Central memory CD8-positive, alpha-beta T cell (primary cell): ENCODE results near the gene IAPP.

Experiments
- ATAC-seq: fragments of 150-1000 bp; cut with Tn5 transposase; replicated peaks from 2 replicates; pipeline ENCODE4 v1.10.0; 2022; ENCODE audit warnings: mild to moderate bottlenecking, moderate FRiP score, moderate number of reproducible peaks; ENCODE audit not compliant: poor library complexity, severe bottlenecking; ENCODE audit errors: extremely low read depth
- DNase-seq, 2 donors: peaks; one replicate each; pipeline ENCODE4 v3.0.0; 2021; ENCODE audit warnings: low spot score in 2 of 2
- H3K27ac Mint-ChIP-seq: one replicate; pipeline ENCODE4 v1.8.0; 2022; ENCODE audit warnings: low read depth, mild to moderate bottlenecking, moderate library complexity, mixed read lengths
- H3K27me3 Mint-ChIP-seq: one replicate; pipeline ENCODE4 v1.8.0; 2022; ENCODE audit warnings: mixed read lengths
- H3K36me3 Mint-ChIP-seq: one replicate; pipeline ENCODE4 v1.8.0; 2022; ENCODE audit warnings: mild to moderate bottlenecking, moderate library complexity, mixed read lengths; ENCODE audit not compliant: insufficient read depth
- H3K4me1 Mint-ChIP-seq: one replicate; pipeline ENCODE4 v1.8.0; 2022; ENCODE audit warnings: mixed read lengths
- H3K4me3 Mint-ChIP-seq: one replicate; pipeline ENCODE4 v1.8.0; 2022; ENCODE audit warnings: mild to moderate bottlenecking, moderate library complexity, mixed read lengths
- H3K9me3 Mint-ChIP-seq: one replicate; pipeline ENCODE4 v1.8.0; 2022; ENCODE audit warnings: mixed read lengths

IAPP gene

GRCh38 chr12:21372602-21373001 is at the start of gene IAPP:
Gene IAPP (plus strand): TSS chr12:21372902. CDS start chr12:21373352, 450 bp downstream.
- DNase-seq (no peak), ATAC-seq (no peak)
- Mint-ChIP-seq H3K27me3 (peaks cover 6% of the 10 kb centered on the region), H3K36me3 (no peaks in the 10 kb centered on the region), H3K4me3 (no peak within 1 kb of the TSS), H3K4me1 (peaks cover 6% of the 10 kb centered on the region), H3K9me3 (no peaks in the 10 kb centered on the region), H3K27ac (no peak within 1 kb of the TSS)

GRCh38 chr12:21323736-21324135 is 49.0 kb upstream of the IAPP start:
- Mint-ChIP-seq H3K27ac (no peak overlapping the region), H3K9me3 (peaks cover 6% of the 10 kb centered on the region), H3K4me3 (no peak overlapping the region), H3K36me3 (peaks cover 1% of the 10 kb centered on the region), H3K27me3 (no peaks in the 10 kb centered on the region), H3K4me1 (no peaks in the 10 kb centered on the region)
- no peak for ATAC-seq
- no peak for DNase-seq

- Mint-ChIP-seq H3K9me3 (peaks cover 6% of the 10 kb centered on the region), H3K4me1 (no peaks in the 10 kb centered on the region), H3K27me3 (no peaks in the 10 kb centered on the region), H3K36me3 (peaks cover 1% of the 10 kb centered on the region), H3K4me3 (no peak overlapping the region), H3K27ac (no peak overlapping the region)
- ATAC-seq (no peak), DNase-seq (no peak)
These were observed 48.2 kb upstream of the IAPP start for GRCh38 chr12:21324551-21324950.

- no peak for DNase-seq
- peaks cover 6% of the 10 kb centered on the region for H3K9me3 Mint-ChIP-seq
- no peaks in the 10 kb centered on the region for H3K27me3 Mint-ChIP-seq
These were observed 44.1 kb upstream of the IAPP start for GRCh38 chr12:21328578-21328977.

GRCh38 chr12:21330682-21331253 is 41.9 kb upstream of the IAPP start:
- H3K9me3 Mint-ChIP-seq, result peaks cover 6% of the 10 kb centered on the region
- ATAC-seq (no peak), DNase-seq (no peak)
- H3K27ac Mint-ChIP-seq, result no peak overlapping the region
- H3K27me3 Mint-ChIP-seq, result no peaks in the 10 kb centered on the region
- no peaks in the 10 kb centered on the region for H3K4me1 Mint-ChIP-seq
- peaks cover 1% of the 10 kb centered on the region for H3K36me3 Mint-ChIP-seq
- H3K4me3 Mint-ChIP-seq, result no peak overlapping the region

More at GRCh38 chr12:21328578-21328977, 44.1 kb upstream of the IAPP start:
- no peak overlapping the region for H3K4me3 Mint-ChIP-seq
- ATAC-seq, result no peak
- H3K27ac Mint-ChIP-seq, result no peak overlapping the region
- H3K4me1 Mint-ChIP-seq, result no peaks in the 10 kb centered on the region
- H3K36me3 Mint-ChIP-seq, result peaks cover 1% of the 10 kb centered on the region

GRCh38 chr12:21334771-21335325 is 37.9 kb upstream of the IAPP start, which contains the start of gene SLCO1A2:
Gene SLCO1A2 (minus strand): TSS chr12:21334917. CDS start chr12:21334647, 270 bp downstream.
- H3K36me3 Mint-ChIP-seq, result no peaks in the 10 kb centered on the region
- no peak within 1 kb of the TSS for H3K4me3 Mint-ChIP-seq
- H3K27ac Mint-ChIP-seq, result no peak within 1 kb of the TSS
- H3K4me1 Mint-ChIP-seq, result no peaks in the 10 kb centered on the region
- peaks cover 18% of the 10 kb centered on the region for H3K27me3 Mint-ChIP-seq
- no peaks in the 10 kb centered on the region for H3K9me3 Mint-ChIP-seq
- DNase-seq (no peak), ATAC-seq (no peak)

- no peaks in the 10 kb centered on the region for H3K9me3 Mint-ChIP-seq
- no peaks in the 10 kb centered on the region for H3K36me3 Mint-ChIP-seq
- no peaks in the 10 kb centered on the region for H3K4me1 Mint-ChIP-seq
- no peak overlapping the region for H3K27ac Mint-ChIP-seq
- H3K27me3 Mint-ChIP-seq, result peaks cover 26% of the 10 kb centered on the region
- ATAC-seq, result no peak
- DNase-seq, result no peak
- H3K4me3 Mint-ChIP-seq, result no peak overlapping the region
These were observed 36.0 kb upstream of the IAPP start for GRCh38 chr12:21336656-21337055.

GRCh38 chr12:21337453-21337852 is 35.2 kb upstream of the IAPP start:
- ATAC-seq, result no peak
- H3K36me3 Mint-ChIP-seq, result no peaks in the 10 kb centered on the region
- no peak overlapping the region for H3K27ac Mint-ChIP-seq
- peaks cover 26% of the 10 kb centered on the region for H3K27me3 Mint-ChIP-seq
- no peak for DNase-seq
- no peak overlapping the region for H3K4me3 Mint-ChIP-seq
- H3K9me3 Mint-ChIP-seq, result no peaks in the 10 kb centered on the region
- no peaks in the 10 kb centered on the region for H3K4me1 Mint-ChIP-seq

- peaks cover 26% of the 10 kb centered on the region for H3K27me3 Mint-ChIP-seq
- DNase-seq, result no peak
- H3K4me3 Mint-ChIP-seq, result no peak overlapping the region
- no peaks in the 10 kb centered on the region for H3K9me3 Mint-ChIP-seq
- H3K36me3 Mint-ChIP-seq, result no peaks in the 10 kb centered on the region
- no peaks in the 10 kb centered on the region for H3K4me1 Mint-ChIP-seq
- no peak overlapping the region for H3K27ac Mint-ChIP-seq
- ATAC-seq, result no peak
These were observed 34.5 kb upstream of the IAPP start for GRCh38 chr12:21337959-21338744.

- H3K36me3 Mint-ChIP-seq, result no peaks in the 10 kb centered on the region
- no peaks in the 10 kb centered on the region for H3K9me3 Mint-ChIP-seq
- no peaks in the 10 kb centered on the region for H3K4me1 Mint-ChIP-seq
- peaks cover 26% of the 10 kb centered on the region for H3K27me3 Mint-ChIP-seq
- H3K4me3 Mint-ChIP-seq, result no peak overlapping the region
- DNase-seq (no peak), ATAC-seq (no peak)
- H3K27ac Mint-ChIP-seq, result no peak overlapping the region
These were observed 32.8 kb upstream of the IAPP start for GRCh38 chr12:21339921-21340320.

- ATAC-seq (no peak), DNase-seq (no peak)
- peaks cover 26% of the 10 kb centered on the region for H3K27me3 Mint-ChIP-seq
- H3K4me3 Mint-ChIP-seq, result no peak overlapping the region
- H3K36me3 Mint-ChIP-seq, result no peaks in the 10 kb centered on the region
- H3K4me1 Mint-ChIP-seq, result no peaks in the 10 kb centered on the region
- no peak overlapping the region for H3K27ac Mint-ChIP-seq
- H3K9me3 Mint-ChIP-seq, result no peaks in the 10 kb centered on the region
These were observed 32.3 kb upstream of the IAPP start for GRCh38 chr12:21340403-21340802.

- DNase-seq (no peak), ATAC-seq (no peak)
- H3K4me1 Mint-ChIP-seq, result no peaks in the 10 kb centered on the region
- peaks cover 30% of the 10 kb centered on the region for H3K27me3 Mint-ChIP-seq
- no peaks in the 10 kb centered on the region for H3K36me3 Mint-ChIP-seq
- no peak overlapping the region for H3K4me3 Mint-ChIP-seq
- H3K27ac Mint-ChIP-seq, result no peak overlapping the region
- H3K9me3 Mint-ChIP-seq, result no peaks in the 10 kb centered on the region
These were observed 30.9 kb upstream of the IAPP start for GRCh38 chr12:21341769-21342168.

GRCh38 chr12:21343636-21344035 is 29.1 kb upstream of the IAPP start:
- H3K27ac Mint-ChIP-seq, result no peak overlapping the region
- H3K36me3 Mint-ChIP-seq, result no peaks in the 10 kb centered on the region
- DNase-seq, result no peak
- no peak overlapping the region for H3K4me3 Mint-ChIP-seq
- no peaks in the 10 kb centered on the region for H3K9me3 Mint-ChIP-seq
- no peak for ATAC-seq
- H3K27me3 Mint-ChIP-seq, result peaks cover 31% of the 10 kb centered on the region
- H3K4me1 Mint-ChIP-seq, result no peaks in the 10 kb centered on the region
